Trophoblast cell (in vitro differentiated cells and primary cell): Measurements from ENCODE around the gene NUAK2.

ENCODE experiments used
- DNase-seq, 2 donors: peaks; one replicate each; pipeline ENCODE4 v3.0.0-alpha.2; 2016
- H2AFZ ChIP-seq: 2 replicates; pipeline ENCODE4 v1.6.1; 2013; ENCODE audit warnings: low read length, moderate library complexity, mild to moderate bottlenecking; ENCODE audit not compliant: insufficient read depth, poor library complexity
- H2AK5ac ChIP-seq: 2 replicates; pipeline ENCODE4 v1.6.1; 2013; ENCODE audit warnings: mild to moderate bottlenecking, low read length
- H2BK120ac ChIP-seq: 2 replicates; pipeline ENCODE4 v1.6.1; 2013; ENCODE audit warnings: low read length, mild to moderate bottlenecking, moderate library complexity; ENCODE audit not compliant: insufficient read depth, poor library complexity
- H2BK12ac ChIP-seq: 2 replicates; pipeline ENCODE4 v1.6.1; 2013; ENCODE audit warnings: mild to moderate bottlenecking, low read length, moderate library complexity
- H2BK5ac ChIP-seq: 2 replicates; pipeline ENCODE4 v1.6.1; 2013; ENCODE audit warnings: low read length, low read depth, moderate library complexity, mild to moderate bottlenecking; ENCODE audit not compliant: poor library complexity
- H3K14ac ChIP-seq: 2 replicates; pipeline ENCODE4 v1.6.1; 2013; ENCODE audit warnings: mild to moderate bottlenecking, low read length
- H3K18ac ChIP-seq: 2 replicates; pipeline ENCODE4 v1.6.1; 2013; ENCODE audit warnings: mild to moderate bottlenecking, low read length
- H3K23ac ChIP-seq: 2 replicates; pipeline ENCODE4 v1.6.1; 2013; ENCODE audit warnings: low read length
- H3K27ac ChIP-seq: 2 replicates; pipeline ENCODE4 v1.5.1; 2013; ENCODE audit warnings: low read depth, mild to moderate bottlenecking, inconsistent platforms, low read length, moderate library complexity
- H3K27me3 ChIP-seq: 2 replicates; pipeline ENCODE4 v1.6.1; 2013; ENCODE audit warnings: inconsistent platforms, mild to moderate bottlenecking, low read length, moderate library complexity; ENCODE audit not compliant: insufficient read depth
- H3K36me3 ChIP-seq, 2 experiments: 1 replicate in 1 of 2; 2 replicates in 1 of 2; pipeline ENCODE4 v1.6.1; 2013; ENCODE audit warnings: low read length in 2 of 2, mild to moderate bottlenecking in 2 of 2, moderate library complexity in 1 of 2; ENCODE audit not compliant: insufficient read depth in 2 of 2, control insufficient read depth in 1 of 2
- H3K4ac ChIP-seq: 2 replicates; pipeline ENCODE4 v1.6.1; 2013; ENCODE audit warnings: low read depth, mild to moderate bottlenecking, low read length, moderate library complexity
- H3K4me1 ChIP-seq, 2 experiments: 1 replicate in 1 of 2; 2 replicates in 1 of 2; pipeline ENCODE4 v1.6.1; 2013; ENCODE audit warnings: low read length in 2 of 2, mild to moderate bottlenecking in 2 of 2, moderate library complexity in 1 of 2; ENCODE audit not compliant: insufficient read depth in 2 of 2, control insufficient read depth in 1 of 2
- H3K4me2 ChIP-seq: 2 replicates; pipeline ENCODE4 v1.6.1; 2013; ENCODE audit warnings: inconsistent platforms, mild to moderate bottlenecking, low read length, moderate library complexity
- H3K4me3 ChIP-seq: 2 replicates; pipeline ENCODE4 v1.5.1; 2013; ENCODE audit warnings: mild to moderate bottlenecking, low read depth, low read length, inconsistent platforms
- H3K79me1 ChIP-seq: one replicate; pipeline ENCODE4 v1.6.1; 2013; ENCODE audit warnings: low read length
- H3K79me2 ChIP-seq: 2 replicates; pipeline ENCODE4 v1.6.1; 2013; ENCODE audit warnings: low read length, mild to moderate bottlenecking; ENCODE audit not compliant: control insufficient read depth, insufficient read depth, poor library complexity
- H3K9ac ChIP-seq: 2 replicates; pipeline ENCODE4 v1.6.1; 2013; ENCODE audit warnings: mild to moderate bottlenecking, low read length
- H3K9me3 ChIP-seq: 2 replicates; pipeline ENCODE4 v1.6.1; 2013; ENCODE audit warnings: low read depth, mild to moderate bottlenecking, control low read depth, inconsistent platforms, low read length; ENCODE audit not compliant: insufficient read depth
- H4K12ac ChIP-seq: 2 replicates; pipeline ENCODE4 v1.6.1; 2013; ENCODE audit warnings: low read depth, mild to moderate bottlenecking, low read length, moderate library complexity
- H4K8ac ChIP-seq: 2 replicates; pipeline ENCODE4 v1.6.1; 2013; ENCODE audit warnings: low read depth, mild to moderate bottlenecking, low read length, moderate library complexity
- H4K91ac ChIP-seq: one replicate; pipeline ENCODE4 v1.6.1; 2013; ENCODE audit warnings: low read depth, mild to moderate bottlenecking, low read length, moderate library complexity
- WGBS: extraction: QIAGEN DNeasy Blood & Tissue Kit; methylation state at CpG from one replicate; pipeline ENCODE4 v1.1.7; 2013; ENCODE audit warnings: missing lambda C conversion rate; ENCODE audit not compliant: insufficient read length, insufficient coverage; ENCODE audit errors: extremely low coverage; 5-methylcytosine and 5-hydroxymethylcytosine counted together

NUAK2 gene

DNA sequence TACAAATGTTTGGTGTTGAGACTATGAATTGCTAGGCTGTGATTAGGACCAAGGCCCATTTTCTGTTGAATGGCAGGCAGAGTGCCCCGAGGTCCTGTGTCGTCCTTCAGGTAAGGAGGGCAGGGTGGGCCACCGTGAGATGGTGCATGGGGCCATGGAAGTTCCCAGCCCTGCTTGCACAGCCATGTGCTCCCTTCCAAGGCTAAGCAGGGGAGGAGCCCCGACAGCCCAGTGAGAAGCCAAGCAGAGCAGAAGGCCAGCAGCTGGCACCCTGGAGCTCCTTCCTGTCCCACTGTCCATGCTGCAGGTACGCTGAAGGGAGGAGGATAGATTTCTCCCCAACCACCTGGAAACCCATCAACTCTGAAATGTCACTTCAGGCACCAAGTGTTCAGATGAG is 8.2 kb upstream of the NUAK2 start:
- Histone ChIP-seq H2BK5ac (no peak overlapping the region), H3K27ac (no peak overlapping the region), H3K14ac (no peak overlapping the region), H3K27me3 (no peaks in the 10 kb centered on the region), H4K91ac (no peak overlapping the region), H4K8ac (no peak overlapping the region), H3K23ac (no peak overlapping the region), H3K4ac (no peak overlapping the region), H3K79me1 (peaks cover 5% of the 10 kb centered on the region), H2BK12ac (no peak overlapping the region), H2BK120ac (no peak overlapping the region), H2AK5ac (no peak overlapping the region), H3K4me3 (no peak overlapping the region), H3K9ac (no peak overlapping the region), H3K9me3 (no peaks in the 10 kb centered on the region), H3K4me1 (peaks cover 8 to 13% of the 10 kb centered on the region in 2 experiments), H3K36me3 (no peaks in the 10 kb centered on the region), H3K4me2 (no peak overlapping the region), H3K79me2 (no peaks in the 10 kb centered on the region), H4K12ac (no peak overlapping the region), H3K18ac (no peak overlapping the region), H2AFZ (no peak overlapping the region)
- no peak for DNase-seq
- no CpG with 5 or more reads among the region's 5 CpGs for WGBS

DNA sequence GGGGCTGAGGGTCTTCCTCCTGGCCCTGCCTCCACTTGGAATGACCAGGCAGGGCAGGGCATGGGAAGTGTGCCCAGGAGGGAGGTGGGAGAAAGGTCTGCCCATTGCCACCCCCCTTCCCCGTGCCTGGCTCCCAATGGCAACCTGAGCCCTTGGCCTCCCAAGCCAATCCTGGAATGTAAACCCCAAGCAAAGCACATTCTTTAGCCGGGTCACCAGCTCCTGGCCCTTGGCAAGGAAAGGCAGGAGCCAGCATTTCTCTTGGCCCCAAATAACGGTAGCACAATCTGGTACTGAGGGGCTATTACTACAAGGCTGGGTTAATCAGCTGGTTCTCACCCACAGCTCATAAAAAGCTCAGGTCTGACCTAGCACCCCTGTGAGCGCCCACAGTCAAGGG is 6.9 kb upstream of the NUAK2 start:
- H3K36me3 ChIP-seq: no peaks in the 10 kb centered on the region
- no peak overlapping the region for H3K4me3 ChIP-seq
- H3K18ac ChIP-seq: no peak overlapping the region
- no peak overlapping the region for H3K4ac ChIP-seq
- no peaks in the 10 kb centered on the region for H3K27me3 ChIP-seq
- H3K23ac ChIP-seq: no peak overlapping the region
- H3K9ac ChIP-seq: no peak overlapping the region
- H2BK12ac ChIP-seq: peak overlapping the region; percentile 30
- H4K91ac ChIP-seq: no peak overlapping the region
- H3K4me2 ChIP-seq: no peak overlapping the region
- H3K9me3 ChIP-seq: no peaks in the 10 kb centered on the region
- peaks cover 9% of the 10 kb centered on the region for H3K79me1 ChIP-seq
- no peak overlapping the region for H2AFZ ChIP-seq
- H3K27ac ChIP-seq: no peak overlapping the region
- no peaks in the 10 kb centered on the region for H3K79me2 ChIP-seq
- no peak overlapping the region for H3K14ac ChIP-seq
- DNase-seq: no peak
- H2BK5ac ChIP-seq: no peak overlapping the region
- no peak overlapping the region for H4K12ac ChIP-seq
- H2AK5ac ChIP-seq: no peak overlapping the region
- no peak overlapping the region for H4K8ac ChIP-seq
- H2BK120ac ChIP-seq: no peak overlapping the region
- WGBS: no CpG with 5 or more reads among the region's 4 CpGs
- peaks cover 11 to 16% of the 10 kb centered on the region in 2 experiments for H3K4me1 ChIP-seq

GRCh38 chr1:205326812-205327466 is 5.4 kb upstream of the NUAK2 start:
- H2AFZ ChIP-seq: no peak overlapping the region
- H4K8ac ChIP-seq: no peak overlapping the region
- H4K12ac ChIP-seq: no peak overlapping the region
- no peaks in the 10 kb centered on the region for H3K27me3 ChIP-seq
- H2AK5ac ChIP-seq: no peak overlapping the region
- no peaks in the 10 kb centered on the region for H3K9me3 ChIP-seq
- H2BK120ac ChIP-seq: no peak overlapping the region
- H4K91ac ChIP-seq: no peak overlapping the region
- H3K4me1 ChIP-seq: peaks cover 14 to 18% of the 10 kb centered on the region in 2 experiments
- H3K4me3 ChIP-seq: no peak overlapping the region
- peak overlapping the region; percentile 47 for H2BK12ac ChIP-seq
- H3K27ac ChIP-seq: no peak overlapping the region
- H3K36me3 ChIP-seq: no peaks in the 10 kb centered on the region
- H3K9ac ChIP-seq: no peak overlapping the region
- H3K14ac ChIP-seq: no peak overlapping the region
- no peak overlapping the region for H3K4ac ChIP-seq
- peaks cover 9% of the 10 kb centered on the region for H3K79me1 ChIP-seq
- no peak overlapping the region for H3K23ac ChIP-seq
- H3K18ac ChIP-seq: no peak overlapping the region
- no CpG with 5 or more reads among the region's 11 CpGs for WGBS
- no peak overlapping the region for H2BK5ac ChIP-seq
- DNase-seq: no peak
- no peak overlapping the region for H3K4me2 ChIP-seq
- no peaks in the 10 kb centered on the region for H3K79me2 ChIP-seq

DNA sequence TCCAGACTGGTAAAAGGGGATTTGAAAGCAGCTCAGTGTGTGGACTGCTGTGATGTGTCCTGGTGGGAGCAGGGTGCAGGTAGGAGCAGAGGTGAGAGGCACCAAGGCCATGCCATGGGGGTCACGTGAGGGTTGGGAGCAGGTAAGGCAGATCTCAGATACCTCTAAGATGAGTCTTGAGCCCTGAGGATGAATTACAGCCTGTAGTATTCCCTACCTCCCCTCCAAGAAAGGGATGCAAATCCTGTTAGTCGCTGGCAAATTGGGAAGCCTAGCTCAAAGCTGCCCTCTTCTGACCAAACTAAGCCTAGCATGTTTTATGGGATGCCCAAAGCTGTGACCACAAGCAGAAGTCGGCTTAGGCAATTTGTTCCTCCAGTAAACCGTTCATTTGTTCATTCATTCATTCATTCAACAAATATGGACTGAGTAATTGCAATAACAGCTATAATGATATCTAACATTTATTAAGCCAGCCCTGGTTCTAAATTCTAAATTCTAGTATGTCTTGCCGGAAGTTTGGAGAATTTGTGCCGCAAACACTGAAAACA is 3.9 kb upstream of the NUAK2 start:
- H2AFZ ChIP-seq: no peak overlapping the region
- H3K14ac ChIP-seq: peak overlapping the region; percentile 85
- no peak overlapping the region for H4K12ac ChIP-seq
- peak overlapping the region; percentile 74 for H4K91ac ChIP-seq
- H3K9me3 ChIP-seq: no peaks in the 10 kb centered on the region
- peak overlapping the region; percentile 57 for H4K8ac ChIP-seq
- no CpG with 5 or more reads among the region's 6 CpGs for WGBS
- H3K27me3 ChIP-seq: no peaks in the 10 kb centered on the region
- no peaks in the 10 kb centered on the region for H3K36me3 ChIP-seq
- peaks cover 19% of the 10 kb centered on the region for H3K79me1 ChIP-seq
- no peak overlapping the region for H3K4me3 ChIP-seq
- peak overlapping the region; percentile 24 for H3K4me2 ChIP-seq
- peak overlapping the region; percentile 83 for H2BK12ac ChIP-seq
- H3K4ac ChIP-seq: no peak overlapping the region
- no peak overlapping the region for H3K23ac ChIP-seq
- no peak overlapping the region for H2AK5ac ChIP-seq
- no peak overlapping the region for H3K9ac ChIP-seq
- H2BK5ac ChIP-seq: peak overlapping the region; percentile 55
- H3K18ac ChIP-seq: no peak overlapping the region
- peak overlapping the region; percentile 67 for H2BK120ac ChIP-seq
- H3K4me1 ChIP-seq: peaks cover 15 to 20% of the 10 kb centered on the region in 2 experiments
- peak; percentile 91 to 97 for DNase-seq
- peak overlapping the region; percentile 74 for H3K27ac ChIP-seq
- peaks cover 11% of the 10 kb centered on the region for H3K79me2 ChIP-seq
